Endothelial cell (in vitro differentiated cells): ENCODE measurements around the gene WDR36. TPM values are rescaled to one million over a fixed set of nuclear protein-coding genes. Genes with fewer than 3 reads are reported as not detected.

Experiments
- DNase-seq: peaks from one replicate; pipeline ENCODE4 v3.0.0; 2021; ENCODE audit warnings: low spot score
- H3K27ac Mint-ChIP-seq: one replicate; pipeline ENCODE4 v1.8.0; 2021; ENCODE audit warnings: mixed read lengths, inconsistent platforms; ENCODE audit not compliant: unreplicated experiment
- H3K27me3 Mint-ChIP-seq: one replicate; pipeline ENCODE4 v1.8.0; 2021; ENCODE audit warnings: mild to moderate bottlenecking, moderate library complexity, mixed read lengths, inconsistent platforms; ENCODE audit not compliant: unreplicated experiment
- H3K36me3 Mint-ChIP-seq: one replicate; pipeline ENCODE4 v1.8.0; 2021; ENCODE audit warnings: mild to moderate bottlenecking, low read depth, mixed read lengths, inconsistent platforms; ENCODE audit not compliant: unreplicated experiment
- H3K4me1 Mint-ChIP-seq: one replicate; pipeline ENCODE4 v1.8.0; 2021; ENCODE audit warnings: mild to moderate bottlenecking, mixed read lengths, inconsistent platforms; ENCODE audit not compliant: unreplicated experiment
- H3K4me3 Mint-ChIP-seq: one replicate; pipeline ENCODE4 v1.8.0; 2021; ENCODE audit warnings: mild to moderate bottlenecking, mixed read lengths, inconsistent platforms; ENCODE audit not compliant: unreplicated experiment
- H3K9me3 Mint-ChIP-seq: one replicate; pipeline ENCODE4 v1.8.0; 2021; ENCODE audit warnings: mixed read lengths, inconsistent platforms; ENCODE audit not compliant: unreplicated experiment
- CTCF ChIP-seq: fragments of 200-600 bp; sonication (generic); IDR thresholded peaks from one replicate; pipeline ENCODE4 v1.5.0; 2021; ENCODE audit warnings: antibody characterized with exemption; ENCODE audit not compliant: unreplicated experiment
- total RNA-seq: library from RNA; stranded (reverse); fragmentation: NEBNext Ultra II Directional; extraction: Animal tissue kit (Norgen Biotek cat#: 25700); gene quantifications from one replicate; pipeline ENCODE4 v1.2.1, GENCODE V29; 2021; ENCODE audit not compliant: unreplicated experiment

The WDR36 gene
- total RNA-seq, 1 donor from 2014 or later = 25.2 TPM

DNA sequence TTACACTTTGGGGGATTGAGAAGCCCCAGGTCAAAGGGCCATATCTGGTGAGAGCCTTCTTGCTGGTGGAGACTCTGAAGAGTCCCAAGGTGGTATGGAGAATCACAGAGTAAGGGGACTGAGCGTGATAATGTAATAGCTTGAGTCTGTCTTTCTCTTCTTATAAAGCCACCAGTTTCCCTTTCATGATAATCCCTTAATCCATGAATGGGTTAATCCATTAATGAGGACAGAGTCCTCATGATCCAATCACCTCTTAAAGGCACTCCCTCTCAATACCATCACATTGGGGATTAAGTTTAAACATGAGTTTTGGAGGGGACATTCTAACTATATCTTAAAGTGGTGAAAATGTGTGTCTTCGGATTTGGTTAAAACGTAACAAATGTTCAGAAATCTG lies 21.5 kb downstream of the WDR36 start:
- no peak overlapping the region for H3K27ac Mint-ChIP-seq
- DNase-seq = no peak
- peaks cover 3% of the 10 kb centered on the region for H3K36me3 Mint-ChIP-seq
- no peaks in the 10 kb centered on the region for H3K9me3 Mint-ChIP-seq
- no peak overlapping the region for H3K4me3 Mint-ChIP-seq
- peaks cover 11% of the 10 kb centered on the region for H3K4me1 Mint-ChIP-seq
- no peaks in the 10 kb centered on the region for H3K27me3 Mint-ChIP-seq
- no peak for TF ChIP-seq CTCF

- no peak for DNase-seq
- peaks cover 3% of the 10 kb centered on the region for H3K36me3 Mint-ChIP-seq
- H3K9me3 Mint-ChIP-seq = no peaks in the 10 kb centered on the region
- no peak for TF ChIP-seq CTCF
- no peak overlapping the region for H3K27ac Mint-ChIP-seq
- H3K4me1 Mint-ChIP-seq = peaks cover 11% of the 10 kb centered on the region
- no peaks in the 10 kb centered on the region for H3K27me3 Mint-ChIP-seq
- no peak overlapping the region for H3K4me3 Mint-ChIP-seq
Observed at GRCh38 chr5:111115229-111115628, 23.1 kb downstream of the WDR36 start.

- peaks cover 11% of the 10 kb centered on the region for H3K4me1 Mint-ChIP-seq
- H3K36me3 Mint-ChIP-seq = peaks cover 4% of the 10 kb centered on the region
- DNase-seq = no peak
- H3K9me3 Mint-ChIP-seq = no peaks in the 10 kb centered on the region
- no peak overlapping the region for H3K27ac Mint-ChIP-seq
- H3K27me3 Mint-ChIP-seq = no peaks in the 10 kb centered on the region
- no peak overlapping the region for H3K4me3 Mint-ChIP-seq
- no peak for TF ChIP-seq CTCF
Observed at GRCh38 chr5:111116550-111116949, 24.4 kb downstream of the WDR36 start.

- no peak overlapping the region for H3K27ac Mint-ChIP-seq
- H3K4me1 Mint-ChIP-seq = peaks cover 11% of the 10 kb centered on the region
- H3K36me3 Mint-ChIP-seq = peaks cover 8% of the 10 kb centered on the region
- H3K4me3 Mint-ChIP-seq = no peak overlapping the region
- no peaks in the 10 kb centered on the region for H3K27me3 Mint-ChIP-seq
- TF ChIP-seq CTCF = no peak
- no peaks in the 10 kb centered on the region for H3K9me3 Mint-ChIP-seq
- DNase-seq = no peak
Observed at GRCh38 chr5:111117136-111117535, 25.0 kb downstream of the WDR36 start.

GRCh38 chr5:111119221-111119620 lies 27.1 kb downstream of the WDR36 start:
- Mint-ChIP-seq H3K27ac (no peak overlapping the region), H3K9me3 (no peaks in the 10 kb centered on the region), H3K4me1 (peaks cover 11% of the 10 kb centered on the region), H3K4me3 (no peak overlapping the region), H3K27me3 (no peaks in the 10 kb centered on the region), H3K36me3 (peaks cover 8% of the 10 kb centered on the region)
- no peak for DNase-seq
- TF ChIP-seq CTCF = no peak
